SU-DHL-6 (cell line): ENCODE results near the gene LPIN3.

ENCODE experiments used
- H2AFZ ChIP-seq: fragments of 200-600 bp; sonication (generic); 2 replicates; pipeline ENCODE4 v1.6.1; 2014; ENCODE audit warnings: low read depth, mild to moderate bottlenecking, moderate library complexity, mixed read lengths, antibody characterized with exemption, low read length; ENCODE audit not compliant: severe bottlenecking
- H3F3A ChIP-seq: fragments of 200-600 bp; shearing (Covaris generic); 2 replicates; pipeline ENCODE4 v1.6.0; 2016; ENCODE audit warnings: antibody characterized with exemption, mild to moderate bottlenecking; ENCODE audit not compliant: insufficient read depth
- H3K27ac ChIP-seq: fragments of 200-600 bp; sonication (generic); 2 replicates; pipeline ENCODE4 v1.5.1; 2016; ENCODE audit warnings: low read depth, mild to moderate bottlenecking, low read length, moderate library complexity, mixed read lengths
- H3K27me3 ChIP-seq: fragments of 200-600 bp; sonication (generic), shearing (Covaris generic); 2 replicates; pipeline ENCODE4 v1.6.0; 2014; ENCODE audit warnings: mild to moderate bottlenecking, low read length
- H3K36me3 ChIP-seq: fragments of 200-600 bp; sonication (generic); 2 replicates; pipeline ENCODE4 v1.6.1; 2014; ENCODE audit warnings: mild to moderate bottlenecking, low read length, mixed read lengths
- H3K4me2 ChIP-seq: fragments of 300-600, 200-600 bp; shearing (Covaris generic), sonication (generic); 2 replicates; pipeline ENCODE4 v1.6.0; 2014; ENCODE audit warnings: low read length, low read depth, mild to moderate bottlenecking; ENCODE audit not compliant: poor library complexity, severe bottlenecking
- H3K4me3 ChIP-seq: fragments of 200-600 bp; sonication (generic); 2 replicates; pipeline ENCODE4 v1.5.1; 2014; ENCODE audit warnings: antibody characterized with exemption, low read length, mild to moderate bottlenecking, mixed read lengths; ENCODE audit not compliant: insufficient read depth, poor library complexity, severe bottlenecking
- H3K79me2 ChIP-seq: fragments of 200-600 bp; sonication (generic); 2 replicates; pipeline ENCODE4 v1.6.1; 2014; ENCODE audit warnings: mild to moderate bottlenecking, low read length, moderate library complexity; ENCODE audit not compliant: insufficient read depth
- H3K9ac ChIP-seq: fragments of 200-600 bp; sonication (generic); 2 replicates; pipeline ENCODE4 v1.7.0; 2014; ENCODE audit warnings: mild to moderate bottlenecking, low read length
- H3K9me2 ChIP-seq: fragments of 200-600 bp; sonication (generic); replicated peaks from 2 replicates; pipeline ENCODE4 v1.6.1; 2014; ENCODE audit warnings: low read length; ENCODE audit not compliant: insufficient read depth
- H3K9me3 ChIP-seq: fragments of 200-600 bp; sonication (generic); 2 replicates; pipeline ENCODE4 v1.6.1; 2014; ENCODE audit warnings: low read length, mixed read lengths; ENCODE audit not compliant: insufficient read depth
- H4K20me1 ChIP-seq: fragments of 200-600 bp; sonication (generic); 2 replicates; pipeline ENCODE4 v1.6.1; 2014; ENCODE audit warnings: low read depth, mild to moderate bottlenecking, antibody characterized with exemption, low read length, moderate library complexity, mixed read lengths
- CTCF ChIP-seq: fragments of 200-600 bp; sonication (generic); IDR thresholded peaks from one replicate; pipeline ENCODE4 v1.5.1; 2017; ENCODE audit warnings: antibody characterized with exemption, mild to moderate bottlenecking, low read length, moderate library complexity; ENCODE audit not compliant: insufficient read depth, poor library complexity, severe bottlenecking
- EZH2phosphoT487 ChIP-seq: fragments of 200-600 bp; sonication (generic), shearing (Covaris generic); conservative IDR thresholded peaks from 2 replicates; pipeline ENCODE4 v1.6.1; 2018; ENCODE audit warnings: mild to moderate bottlenecking, antibody characterized with exemption, low read length, moderate library complexity, mixed read lengths

The LPIN3 gene

GRCh38 chr20:41362748-41363140 lies 22.1 kb downstream of the LPIN3 start:
- H3K79me2 ChIP-seq: no peaks in the 10 kb centered on the region
- no peaks in the 10 kb centered on the region for H3K27me3 ChIP-seq
- H3K4me2 ChIP-seq: no peak overlapping the region
- H3K27ac ChIP-seq: no peak overlapping the region
- TF ChIP-seq EZH2phosphoT487 (no peak), CTCF (no peak)
- no peak overlapping the region for H3K9ac ChIP-seq
- H3K9me2 ChIP-seq: no peaks in the 10 kb centered on the region
- no peaks in the 10 kb centered on the region for H4K20me1 ChIP-seq
- H3K9me3 ChIP-seq: no peaks in the 10 kb centered on the region
- no peaks in the 10 kb centered on the region for H3F3A ChIP-seq
- no peaks in the 10 kb centered on the region for H3K36me3 ChIP-seq
- no peak overlapping the region for H3K4me3 ChIP-seq
- no peak overlapping the region for H2AFZ ChIP-seq

GRCh38 chr20:41363601-41364000 lies 23.0 kb downstream of the LPIN3 start:
- no peaks in the 10 kb centered on the region for H4K20me1 ChIP-seq
- no peaks in the 10 kb centered on the region for H3K27me3 ChIP-seq
- H3K79me2 ChIP-seq: no peaks in the 10 kb centered on the region
- H3K9ac ChIP-seq: no peak overlapping the region
- no peak overlapping the region for H3K27ac ChIP-seq
- no peaks in the 10 kb centered on the region for H3K9me2 ChIP-seq
- no peaks in the 10 kb centered on the region for H3F3A ChIP-seq
- TF ChIP-seq EZH2phosphoT487 (no peak), CTCF (no peak)
- no peaks in the 10 kb centered on the region for H3K36me3 ChIP-seq
- no peak overlapping the region for H3K4me3 ChIP-seq
- H3K4me2 ChIP-seq: no peak overlapping the region
- no peak overlapping the region for H2AFZ ChIP-seq
- H3K9me3 ChIP-seq: no peaks in the 10 kb centered on the region

GRCh38 chr20:41364236-41364855 lies 23.7 kb downstream of the LPIN3 start:
- no peaks in the 10 kb centered on the region for H3K36me3 ChIP-seq
- no peaks in the 10 kb centered on the region for H3K9me2 ChIP-seq
- H3K27me3 ChIP-seq: no peaks in the 10 kb centered on the region
- no peaks in the 10 kb centered on the region for H3K9me3 ChIP-seq
- H3K9ac ChIP-seq: no peak overlapping the region
- no peak overlapping the region for H3K4me2 ChIP-seq
- no peak overlapping the region for H3K4me3 ChIP-seq
- H3F3A ChIP-seq: no peaks in the 10 kb centered on the region
- TF ChIP-seq EZH2phosphoT487 (no peak), CTCF (no peak)
- H4K20me1 ChIP-seq: no peaks in the 10 kb centered on the region
- no peaks in the 10 kb centered on the region for H3K79me2 ChIP-seq
- H3K27ac ChIP-seq: no peak overlapping the region
- no peak overlapping the region for H2AFZ ChIP-seq
